T-helper 2 cell (primary cell): ENCODE measurements around the gene GMPS.
"Not testable (repeated sequence)": the region's sequence is repeated elsewhere in the genome, so short reads cannot be mapped to it uniquely, and the experiment has no call there.

ENCODE experiments used
- DNase-seq, 5 experiments: peaks; one replicate each; pipeline versions ENCODE4 v3.0.0 to v3.0.0-alpha.2; 2012 to 2022

GMPS gene

GRCh38 chr3:155872904-155873646 lies 2.6 kb downstream of the GMPS start:
- DNase-seq = no peak

- no peak for DNase-seq
These were observed 5.6 kb downstream of the GMPS start for GRCh38 chr3:155876037-155876436.

DNA sequence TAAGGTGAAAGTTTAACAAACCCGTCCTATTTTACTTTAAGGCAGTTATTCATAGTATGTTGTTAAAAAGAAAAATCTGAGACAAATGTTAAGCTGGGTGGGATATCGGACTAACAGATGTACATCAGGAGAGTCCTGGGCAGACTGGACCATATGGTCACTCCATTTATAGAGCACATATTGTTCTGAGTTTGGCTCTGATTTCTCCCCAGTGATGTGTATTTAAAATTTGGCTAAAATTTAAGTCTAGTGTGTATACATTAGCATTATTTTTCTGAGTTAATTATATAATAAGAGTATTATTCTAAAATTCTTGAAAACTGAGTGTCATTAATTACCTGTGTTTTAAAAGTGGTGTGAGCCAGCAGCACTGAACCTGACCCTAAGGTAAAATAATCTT lies 6.1 kb downstream of the GMPS start:
- no peak for DNase-seq

DNA sequence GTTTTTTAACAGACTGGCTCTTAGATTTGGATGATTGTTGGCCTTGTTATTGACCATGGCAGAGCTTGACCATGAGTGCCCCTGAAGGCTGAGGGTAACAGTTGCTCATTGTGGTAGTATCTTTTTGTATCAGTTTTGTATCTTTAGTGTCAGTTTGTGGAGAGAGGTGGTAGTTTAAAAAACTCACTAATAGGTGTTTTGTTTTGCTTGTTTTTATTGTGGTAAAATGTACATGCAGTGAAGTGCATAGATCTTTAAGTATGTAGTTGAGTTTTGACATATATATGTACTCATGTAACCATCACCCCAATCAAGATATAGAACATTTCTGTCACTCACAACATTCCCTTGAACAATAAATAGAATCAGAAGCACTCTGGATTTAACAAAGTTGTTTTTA lies 9.8 kb downstream of the GMPS start:
- DNase-seq = peak in 1 of 5 experiments; percentile 40

DNA sequence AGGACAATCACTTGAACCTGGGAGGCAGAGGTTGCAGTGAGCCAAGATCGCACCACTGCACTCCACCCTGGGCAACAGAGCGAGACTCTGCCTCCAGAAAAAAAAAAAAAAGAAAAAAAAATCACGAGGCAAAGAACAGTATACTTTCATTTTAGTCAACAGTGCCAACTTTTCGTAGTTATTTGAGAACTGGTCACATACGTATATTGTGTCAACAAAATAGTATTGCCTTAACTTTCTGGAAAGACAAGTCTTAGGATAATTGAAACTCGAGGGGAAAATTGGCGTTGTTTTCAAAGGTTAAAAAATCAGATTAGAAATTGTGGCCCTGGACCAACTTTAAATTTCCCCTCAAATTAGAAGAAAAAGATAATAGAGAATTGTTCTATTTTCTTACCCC lies 13.8 kb downstream of the GMPS start:
- DNase-seq = no peak

GRCh38 chr3:155885292-155885691 lies 14.8 kb downstream of the GMPS start:
- no peak for DNase-seq

- not testable (repeated sequence) for DNase-seq
These were observed 15.9 kb downstream of the GMPS start for GRCh38 chr3:155886348-155886747.

DNA sequence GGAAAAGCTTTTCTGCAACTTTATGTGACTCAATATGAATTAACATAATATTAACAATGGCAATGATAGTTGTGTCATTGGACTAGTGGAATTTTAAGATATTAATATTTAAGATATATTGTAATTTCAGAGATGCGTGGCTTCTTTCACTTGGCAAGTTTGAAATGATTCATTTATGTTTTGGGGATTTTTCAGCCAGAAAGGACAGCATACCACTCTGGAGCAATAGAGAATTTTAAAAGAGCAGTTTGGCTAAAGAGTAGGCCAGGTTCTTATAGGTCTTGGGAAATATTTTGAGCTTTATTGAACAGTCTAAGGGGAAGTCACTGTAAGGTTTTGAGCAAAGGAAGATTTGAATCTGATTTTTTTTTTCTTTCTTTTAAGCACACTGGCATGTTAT lies 16.5 kb downstream of the GMPS start:
- DNase-seq = no peak

GRCh38 chr3:155889212-155889611 lies 18.8 kb downstream of the GMPS start:
- DNase-seq = no peak

DNA sequence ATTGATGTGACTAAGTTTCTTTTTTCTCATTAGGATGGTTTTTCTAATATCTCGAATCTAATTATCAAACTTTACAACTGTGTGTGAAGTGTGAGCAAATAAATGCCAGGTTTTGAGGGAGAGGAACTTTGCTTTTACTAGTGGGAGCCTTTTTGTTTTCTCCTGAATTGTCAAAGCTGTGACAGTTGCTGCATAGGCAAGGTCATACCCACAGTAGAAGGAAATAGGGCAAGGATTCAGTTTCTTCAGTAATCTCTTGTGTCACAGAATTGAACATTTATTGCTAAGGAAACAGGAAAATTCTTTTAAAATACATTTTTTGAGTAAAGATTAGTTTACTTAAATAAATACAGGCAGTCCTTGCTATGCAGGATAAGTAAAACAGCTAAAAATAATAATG lies 19.5 kb downstream of the GMPS start:
- no peak for DNase-seq

DNA sequence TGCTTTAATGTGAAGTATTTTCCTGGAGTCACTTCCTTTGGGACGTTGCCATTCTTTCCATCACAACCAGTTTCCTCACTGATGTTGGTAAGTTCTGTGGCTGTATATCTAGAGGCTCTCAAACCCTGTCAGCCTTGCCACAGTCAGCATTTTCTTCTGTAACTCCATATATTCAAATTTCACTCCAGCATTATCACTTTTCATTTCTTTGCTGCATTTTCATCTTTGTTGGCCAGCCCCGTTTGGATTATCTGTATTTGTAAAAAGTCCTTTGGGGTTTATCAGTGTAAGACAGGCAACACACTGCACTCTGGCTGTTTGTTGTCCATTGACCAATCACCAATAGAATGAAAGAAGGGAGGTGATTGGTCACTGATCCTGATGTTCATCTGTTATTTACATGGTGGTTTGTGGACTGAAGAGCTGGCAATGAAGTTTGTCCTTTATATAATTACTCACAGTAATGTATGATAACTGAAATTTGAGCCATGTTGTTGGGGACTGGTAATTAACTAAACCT lies 20.3 kb downstream of the GMPS start:
- peak in 1 of 5 experiments; percentile 10 for DNase-seq

DNA sequence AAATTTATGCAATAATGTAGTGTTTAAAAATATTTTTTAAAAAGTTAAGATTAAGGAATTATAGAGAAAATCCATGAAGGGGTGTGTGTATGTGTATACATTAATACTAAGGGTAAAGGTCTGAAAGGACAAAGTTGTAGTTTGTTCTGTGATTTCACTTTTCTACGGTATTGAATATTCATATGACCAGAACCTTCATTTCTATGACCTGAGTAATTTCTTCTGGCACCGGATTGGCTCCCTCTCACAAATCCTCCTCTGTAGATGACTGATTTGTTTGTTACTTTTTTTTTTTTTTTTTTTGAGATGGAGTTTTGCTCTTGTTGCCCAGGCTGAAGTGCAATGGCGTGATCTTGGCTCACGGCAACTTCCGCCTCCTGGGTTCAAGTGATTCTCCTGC lies 20.9 kb downstream of the GMPS start:
- DNase-seq = no peak

DNA sequence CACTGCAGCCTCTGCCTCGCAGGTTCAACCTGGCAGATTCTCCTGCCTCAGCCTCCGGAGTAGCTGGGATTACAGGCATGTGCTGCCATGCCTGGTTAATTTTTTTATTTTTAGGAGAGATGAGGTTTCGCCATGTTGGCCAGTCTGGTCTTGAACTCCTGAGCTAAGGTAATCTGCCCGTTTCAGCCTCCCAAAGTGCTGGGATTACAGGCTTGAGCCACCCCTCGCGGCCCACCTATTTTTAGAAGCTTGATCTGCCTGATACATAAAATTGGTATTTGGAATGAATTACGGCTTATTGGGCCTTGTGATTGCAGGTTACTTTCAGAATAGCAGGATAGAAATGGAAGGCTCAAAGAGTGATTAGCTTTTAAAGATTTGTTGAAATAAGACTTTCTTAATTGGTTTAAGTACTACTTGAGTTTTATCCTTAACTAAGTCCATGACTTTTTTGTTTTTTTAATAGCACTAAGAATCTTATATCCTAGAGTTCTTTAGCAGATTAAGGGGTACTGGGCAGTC lies 25.0 kb downstream of the GMPS start:
- no peak for DNase-seq

- no peak for DNase-seq
These were observed 36.5 kb downstream of the GMPS start for GRCh38 chr3:155906900-155907299.

GRCh38 chr3:155908086-155908485 lies 37.6 kb downstream of the GMPS start:
- peak in 1 of 5 experiments; percentile 35 for DNase-seq

GRCh38 chr3:155908605-155909004 lies 38.2 kb downstream of the GMPS start:
- DNase-seq = no peak

DNA sequence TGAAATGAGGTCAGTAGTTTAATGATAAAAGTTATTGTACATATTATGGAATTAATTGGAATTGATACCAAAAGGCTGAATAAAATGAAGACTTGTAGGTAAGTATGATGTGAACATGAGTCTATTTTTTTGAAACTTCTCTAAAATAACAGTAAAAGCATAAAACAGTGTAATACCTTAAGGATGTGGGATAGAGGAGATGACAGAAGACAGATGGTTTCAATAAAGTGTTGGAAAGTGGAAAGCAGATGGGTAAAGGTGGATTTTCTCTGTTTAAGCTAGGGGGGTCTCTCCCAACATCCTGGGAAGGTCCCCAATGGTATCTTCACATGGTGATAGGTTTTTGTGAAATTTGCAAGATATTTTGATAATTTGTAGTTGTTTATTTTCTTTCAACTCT lies 41.6 kb downstream of the GMPS start:
- no peak for DNase-seq

- DNase-seq = no peak
These were observed 42.2 kb downstream of the GMPS start for GRCh38 chr3:155912579-155913190.

DNA sequence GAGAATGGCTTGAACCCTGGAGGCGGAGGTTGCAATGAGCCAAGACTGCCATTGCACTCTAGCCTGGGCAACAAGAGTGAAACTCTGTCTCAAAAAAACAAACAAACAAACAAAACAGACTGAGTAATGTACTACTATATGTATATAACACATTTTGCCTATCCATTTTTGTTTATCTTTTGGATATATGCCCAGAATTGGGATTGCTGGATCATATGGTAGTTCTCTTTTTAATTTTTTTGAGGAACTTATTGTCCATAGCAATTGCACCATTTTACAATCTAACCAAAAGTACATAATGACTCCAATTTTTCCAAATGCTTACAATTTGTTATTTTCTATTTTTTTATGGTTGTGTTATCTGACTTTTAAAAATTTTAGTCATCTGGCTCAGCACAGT lies 47.3 kb downstream of the GMPS start:
- DNase-seq = no peak

GRCh38 chr3:155919728-155920127 lies 49.3 kb downstream of the GMPS start:
- no peak for DNase-seq

DNA sequence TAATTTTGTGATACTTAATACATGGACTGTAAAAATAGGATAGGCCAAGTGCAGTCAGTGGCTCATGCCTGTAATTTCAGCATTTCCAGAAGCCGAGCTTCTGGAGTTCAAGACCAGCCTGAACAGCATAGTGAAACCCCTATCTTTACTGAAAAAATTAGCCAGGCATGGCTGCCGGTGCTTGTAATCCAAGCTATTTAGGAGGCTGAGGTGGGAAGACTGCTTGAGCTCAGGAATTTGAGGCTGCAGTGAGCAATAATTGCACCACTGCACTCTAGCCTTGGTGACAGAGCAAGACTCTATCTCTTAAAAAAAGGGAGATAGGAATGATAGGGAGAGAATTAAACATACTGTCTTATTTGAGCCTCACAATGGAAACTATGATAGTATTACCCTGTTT lies 51.0 kb downstream of the GMPS start:
- no peak for DNase-seq

GRCh38 chr3:155934230-155934629 lies 63.8 kb downstream of the GMPS start:
- DNase-seq = no peak

- no peak for DNase-seq
These were observed 68.0 kb downstream of the GMPS start for GRCh38 chr3:155938409-155938808.

GRCh38 chr3:155941354-155941753 lies 70.9 kb downstream of the GMPS start:
- no peak for DNase-seq
